Activated CD4-positive, alpha-beta T cell treated with anti-CD3 and anti-CD28 coated beads, Interleukin-2, Interleukin-4, amounts not matched to agents 100 ng/mL and 50 ng/mL, durations not matched to agents 16 hours and 8 hours (primary cell): Measurements from ENCODE around the gene RNF7.
A peak's percentile ranks its signal among the peaks of the same experiment; 100 is the strongest.
"Not testable (repeated sequence)": the region's sequence is repeated elsewhere in the genome, so short reads cannot be mapped to it uniquely, and the experiment has no call there.

Experiments used
- DNase-seq: peaks from one replicate; pipeline ENCODE4 v3.0.0-alpha.2; 2020; ENCODE audit warnings: low spot score

RNF7 gene

GRCh38 chr3:141738022-141738890 is at the start of gene RNF7:
TSS of gene RNF7 (plus strand) at chr3:141738298. CDS start at chr3:141738342, 44 bp downstream.
- DNase-seq, result peak; percentile 97

- DNase-seq, result no peak
Observed at GRCh38 chr3:141690431-141691072, 47.5 kb upstream of the RNF7 start.

GRCh38 chr3:141691471-141691870 is 46.6 kb upstream of the RNF7 start:
- DNase-seq, result not testable (repeated sequence)

- DNase-seq, result not testable (repeated sequence)
Observed at GRCh38 chr3:141692973-141693372, 45.1 kb upstream of the RNF7 start.

GRCh38 chr3:141699324-141699723 is 38.8 kb upstream of the RNF7 start:
- DNase-seq, result no peak

- DNase-seq, result no peak
Observed at GRCh38 chr3:141699897-141700296, 38.2 kb upstream of the RNF7 start.

- DNase-seq, result not testable (repeated sequence)
Observed at GRCh38 chr3:141703367-141703766, 34.7 kb upstream of the RNF7 start.

GRCh38 chr3:141707741-141708203 is 30.3 kb upstream of the RNF7 start:
- no peak for DNase-seq

- DNase-seq, result no peak
Observed at GRCh38 chr3:141708367-141708766, 29.7 kb upstream of the RNF7 start.

GRCh38 chr3:141709126-141709770 is 28.9 kb upstream of the RNF7 start:
- DNase-seq, result no peak

- DNase-seq, result no peak
Observed at GRCh38 chr3:141710121-141710520, 28.0 kb upstream of the RNF7 start.

GRCh38 chr3:141710888-141711616 is 27.0 kb upstream of the RNF7 start:
- no peak for DNase-seq

GRCh38 chr3:141714671-141715070 is 23.4 kb upstream of the RNF7 start:
- DNase-seq, result no peak

- no peak for DNase-seq
Observed at GRCh38 chr3:141722081-141722480, 16.0 kb upstream of the RNF7 start.

- no peak for DNase-seq
Observed at GRCh38 chr3:141722648-141723047, 15.4 kb upstream of the RNF7 start.

GRCh38 chr3:141723255-141723654 is 14.8 kb upstream of the RNF7 start:
- DNase-seq, result no peak

GRCh38 chr3:141724186-141724585 is 13.9 kb upstream of the RNF7 start:
- DNase-seq, result no peak

- DNase-seq, result no peak
Observed at GRCh38 chr3:141725036-141725435, 13.1 kb upstream of the RNF7 start.

- DNase-seq, result no peak
Observed at GRCh38 chr3:141726483-141726882, 11.6 kb upstream of the RNF7 start.

- DNase-seq, result no peak
Observed at GRCh38 chr3:141728355-141728892, 9.7 kb upstream of the RNF7 start.

- no peak for DNase-seq
Observed at GRCh38 chr3:141729240-141729639, 8.9 kb upstream of the RNF7 start.

- DNase-seq, result no peak
Observed at GRCh38 chr3:141735176-141735575, 2.9 kb upstream of the RNF7 start.
